Caco-2 (cell line): ENCODE measurements around the gene MAS1L. TPM values are rescaled to one million over a fixed set of nuclear protein-coding genes. Genes with fewer than 3 reads are reported as not detected.

Source experiments
- BruUV-seq: library from RNA; stranded (reverse); fragments of 400-500 nt; replicated peaks from 2 replicates; lab custom pipeline; 2021; lab: Mats Ljungman, UMichigan
- CTCF ChIA-PET: fragments of 300-600 bp; sonication (Branson Sonifier 250); formaldehyde crosslinking; loops from one replicate; lab custom pipeline; 2022; ENCODE audit warnings: antibody characterized with exemption; lab: Charles Lee
- POLR2A ChIA-PET: fragments of 300-600 bp; sonication (Branson Sonifier 250); formaldehyde crosslinking; loops from one replicate; lab custom pipeline; 2022; ENCODE audit warnings: antibody characterized with exemption; lab: Charles Lee
- DNase-seq, 2 experiments: peaks; one replicate each; pipeline versions ENCODE4 v3.0.0 to v3.0.0-alpha.2; 2020 to 2022
- H3K27me3 ChIP-seq: replicated peaks from 2 replicates; pipeline ENCODE4 v1.6.0; 2011; ENCODE audit warnings: low read length; ENCODE audit not compliant: control insufficient read depth, insufficient read depth
- H3K36me3 ChIP-seq: 2 replicates; pipeline ENCODE4 v1.5.1; 2011; ENCODE audit warnings: low read length; ENCODE audit not compliant: control insufficient read depth, insufficient read depth
- H3K4me1 ChIP-seq: fragments of 250-450 bp; sonication (Bioruptor Pico); 2 replicates; pipeline ENCODE4 v1.5.1; 2020; ENCODE audit warnings: mild to moderate bottlenecking
- H3K4me3 ChIP-seq: 2 replicates; pipeline ENCODE4 v1.5.1; 2011; ENCODE audit warnings: low read depth, mild to moderate bottlenecking, control low read depth, low read length
- H3K9me3 ChIP-seq: fragments of 250-450 bp; sonication (Bioruptor Pico); 2 replicates; pipeline ENCODE4 v1.5.1; 2020; ENCODE audit warnings: mild to moderate bottlenecking, moderate library complexity
- H3K27ac Mint-ChIP-seq: one replicate; pipeline ENCODE4 v1.8.0; 2022; ENCODE audit warnings: mixed read lengths; ENCODE audit not compliant: unreplicated experiment
- H3K27me3 Mint-ChIP-seq: one replicate; pipeline ENCODE4 v1.8.0; 2022; ENCODE audit warnings: mixed read lengths; ENCODE audit not compliant: insufficient read depth, unreplicated experiment
- H3K36me3 Mint-ChIP-seq: one replicate; pipeline ENCODE4 v1.8.0; 2022; ENCODE audit warnings: mild to moderate bottlenecking, mixed read lengths; ENCODE audit not compliant: insufficient read depth, unreplicated experiment
- H3K4me1 Mint-ChIP-seq: one replicate; pipeline ENCODE4 v1.8.0; 2022; ENCODE audit warnings: low read depth, mixed read lengths; ENCODE audit not compliant: unreplicated experiment
- H3K4me3 Mint-ChIP-seq: one replicate; pipeline ENCODE4 v1.8.0; 2022; ENCODE audit warnings: mild to moderate bottlenecking, moderate library complexity, mixed read lengths; ENCODE audit not compliant: unreplicated experiment
- H3K9me3 Mint-ChIP-seq: one replicate; pipeline ENCODE4 v1.8.0; 2022; ENCODE audit warnings: mixed read lengths; ENCODE audit not compliant: unreplicated experiment
- intact Hi-C: fragments of 100-400 bp; cut with micrococcal nuclease; formaldehyde crosslinking; loops from one replicate; pipeline ENCODE4 v1.10.0; 2022; ENCODE audit not compliant: unreplicated experiment
- total RNA-seq: library from RNA; stranded (reverse); gene quantifications from 2 replicates; pipeline ENCODE4 v1.2.3, GENCODE V29; 2022
- TF ChIP-seq, protein P1 (sequence below), 2 experiments: fragments of 200-600 bp in 1 of 2; IDR thresholded peaks; 1 replicate in 1 of 2; 2 replicates in 1 of 2; pipeline versions ENCODE4 v1.5.1 to v1.8.0; 2011 to 2022; ENCODE audit warnings: antibody characterized with exemption in 1 of 2, control low read depth in 1 of 2, inconsistent platforms in 1 of 2, low read depth in 1 of 2, low read length in 1 of 2, mild to moderate bottlenecking in 1 of 2, moderate library complexity in 1 of 2; ENCODE audit not compliant: insufficient read depth in 1 of 2, severe bottlenecking in 1 of 2, unreplicated experiment in 1 of 2

Gene MAS1L
- total RNA-seq, 1 experiment from 2014 or later, result not detected

- BruUV-seq, result no TSS peak
- CTCF ChIA-PET, result no interaction called here
Measured at GRCh38 chr6:29486577-29486976, 1.2 kb downstream of the MAS1L start.

GRCh38 chr6:29483735-29484134 is 4.0 kb downstream of the MAS1L start:
- H3K4me3 Mint-ChIP-seq, result no peak overlapping the region
- Histone ChIP-seq H3K27me3 (no peaks in the 10 kb centered on the region), H3K4me1 (no peaks in the 10 kb centered on the region), H3K4me3 (no peak overlapping the region), H3K9me3 (no peaks in the 10 kb centered on the region), H3K36me3 (no peaks in the 10 kb centered on the region)
- CTCF ChIA-PET, result no interaction called here
- TF ChIP-seq, protein P1, sequence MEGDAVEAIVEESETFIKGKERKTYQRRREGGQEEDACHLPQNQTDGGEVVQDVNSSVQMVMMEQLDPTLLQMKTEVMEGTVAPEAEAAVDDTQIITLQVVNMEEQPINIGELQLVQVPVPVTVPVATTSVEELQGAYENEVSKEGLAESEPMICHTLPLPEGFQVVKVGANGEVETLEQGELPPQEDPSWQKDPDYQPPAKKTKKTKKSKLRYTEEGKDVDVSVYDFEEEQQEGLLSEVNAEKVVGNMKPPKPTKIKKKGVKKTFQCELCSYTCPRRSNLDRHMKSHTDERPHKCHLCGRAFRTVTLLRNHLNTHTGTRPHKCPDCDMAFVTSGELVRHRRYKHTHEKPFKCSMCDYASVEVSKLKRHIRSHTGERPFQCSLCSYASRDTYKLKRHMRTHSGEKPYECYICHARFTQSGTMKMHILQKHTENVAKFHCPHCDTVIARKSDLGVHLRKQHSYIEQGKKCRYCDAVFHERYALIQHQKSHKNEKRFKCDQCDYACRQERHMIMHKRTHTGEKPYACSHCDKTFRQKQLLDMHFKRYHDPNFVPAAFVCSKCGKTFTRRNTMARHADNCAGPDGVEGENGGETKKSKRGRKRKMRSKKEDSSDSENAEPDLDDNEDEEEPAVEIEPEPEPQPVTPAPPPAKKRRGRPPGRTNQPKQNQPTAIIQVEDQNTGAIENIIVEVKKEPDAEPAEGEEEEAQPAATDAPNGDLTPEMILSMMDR (IDR thresholded peaks at IDR 0.05; ENCODE audit: insufficient read depth in 1 of 2, low read depth in 1 of 2, low read length in 1 of 2, severe bottlenecking in 1 of 2, unreplicated experiment in 1 of 2), result no peak
- POLR2A ChIA-PET, result no interaction called here
- BruUV-seq, result no TSS peak
- DNase-seq, result no peak
- no peaks in the 10 kb centered on the region for H3K9me3 Mint-ChIP-seq
- H3K4me1 Mint-ChIP-seq, result no peaks in the 10 kb centered on the region
- no peak overlapping the region for H3K27ac Mint-ChIP-seq
- H3K27me3 Mint-ChIP-seq, result no peaks in the 10 kb centered on the region
- intact Hi-C loops, result no loop called here
- H3K36me3 Mint-ChIP-seq, result no peaks in the 10 kb centered on the region

More at GRCh38 chr6:29486577-29486976, 1.2 kb downstream of the MAS1L start:
- Histone ChIP-seq H3K27me3 (no peaks in the 10 kb centered on the region), H3K4me1 (no peaks in the 10 kb centered on the region), H3K4me3 (no peak overlapping the region), H3K36me3 (no peaks in the 10 kb centered on the region), H3K9me3 (no peaks in the 10 kb centered on the region)
- Mint-ChIP-seq H3K27ac (no peak overlapping the region), H3K36me3 (no peaks in the 10 kb centered on the region), H3K27me3 (no peaks in the 10 kb centered on the region), H3K9me3 (no peaks in the 10 kb centered on the region), H3K4me1 (no peaks in the 10 kb centered on the region), H3K4me3 (no peak overlapping the region)
- POLR2A ChIA-PET, result interaction anchor here (0.6 kb wide), 1 partner anchor 452 kb away, joined by 3 read pairs; no protein-coding TSS in a partner anchor
- no peak for DNase-seq
- TF ChIP-seq, protein P1 (IDR thresholded peaks at IDR 0.05; ENCODE audit: insufficient read depth in 1 of 2, low read depth in 1 of 2, low read length in 1 of 2, severe bottlenecking in 1 of 2, unreplicated experiment in 1 of 2), result no peak
- intact Hi-C loops, result no loop called here

GRCh38 chr6:29483186-29483585 is 4.6 kb downstream of the MAS1L start:
- Histone ChIP-seq H3K4me1 (no peaks in the 10 kb centered on the region), H3K9me3 (no peaks in the 10 kb centered on the region), H3K36me3 (no peaks in the 10 kb centered on the region), H3K27me3 (no peaks in the 10 kb centered on the region; the same call in 1 of the 2 replicates), H3K4me3 (no peak overlapping the region)
- ChIA-PET CTCF (no interaction called here), POLR2A (no interaction called here)
- TF ChIP-seq, protein P1 (IDR thresholded peaks at IDR 0.05; ENCODE audit: insufficient read depth in 1 of 2, low read depth in 1 of 2, low read length in 1 of 2, severe bottlenecking in 1 of 2, unreplicated experiment in 1 of 2), result no peak
- Mint-ChIP-seq H3K36me3 (no peaks in the 10 kb centered on the region), H3K4me1 (no peaks in the 10 kb centered on the region), H3K27ac (no peak overlapping the region), H3K4me3 (no peak overlapping the region), H3K9me3 (no peaks in the 10 kb centered on the region), H3K27me3 (no peaks in the 10 kb centered on the region)
- intact Hi-C loops, result no loop called here
- no peak for DNase-seq
- no TSS peak for BruUV-seq
